ENCODE measurements around the gene FOS. TPM values are rescaled to one million over a fixed set of nuclear protein-coding genes. Genes with fewer than 3 reads are reported as not detected.

FOS gene
- total and polyA plus RNA-seq, 7 donors, result 108 to 1,048 (median 374) TPM

DNA sequence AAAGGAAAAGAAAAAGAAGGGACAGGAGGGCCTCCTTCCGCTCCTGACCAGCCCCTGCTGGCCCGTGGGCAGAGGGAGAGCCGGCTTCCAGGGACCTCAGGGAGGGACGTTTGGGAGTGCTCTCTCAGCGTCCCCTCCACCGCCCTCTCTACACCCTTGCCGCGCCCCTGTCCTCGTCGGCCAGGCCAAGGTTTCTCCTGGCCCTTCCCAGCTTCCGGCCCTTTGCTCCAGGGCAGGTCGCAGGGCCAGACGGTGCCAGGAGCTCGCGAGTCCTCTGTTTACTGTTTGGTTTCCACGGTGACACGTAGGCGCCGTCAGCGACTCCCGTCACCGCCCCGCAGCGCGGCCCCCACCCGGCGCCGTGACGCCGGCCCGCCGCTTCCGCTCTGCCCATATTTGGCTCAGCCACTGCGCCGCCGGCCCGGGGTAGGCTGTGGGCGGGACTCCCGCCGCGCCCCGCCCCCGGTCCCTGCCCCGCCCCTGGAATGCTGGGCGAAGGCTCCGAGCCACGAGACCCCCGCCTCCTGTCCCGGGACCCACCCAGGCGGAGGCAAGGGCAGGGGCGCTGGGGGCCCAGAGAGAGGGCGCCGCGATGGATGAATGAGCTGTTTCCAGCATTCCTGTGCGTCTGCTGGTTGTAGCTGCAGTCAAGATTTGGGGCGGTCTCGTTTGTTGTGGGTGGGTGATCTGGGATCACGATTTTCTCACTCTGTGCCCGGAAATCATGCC is 15.5 kb downstream of the FOS start:
- no peaks in the 10 kb centered on the region for H3K9me3 ChIP-seq
- peak overlapping the region; percentile 44 to 62 (median 56) for H3K4me3 ChIP-seq
- peak; percentile 98 for DNase-seq
- peak overlapping the region; percentile 88 to 96 (median 93) for H3K27ac ChIP-seq
- H3K36me3 ChIP-seq, result no peaks in the 10 kb centered on the region
- peaks cover 0 to 31% (median 21%) of the 10 kb centered on the region in 4 donors for H3K4me1 ChIP-seq
- intact Hi-C loops (cut with DNase I), result loop anchor here (2.0 kb wide), 3 partner anchors 35 to 117 kb away; partner anchors contain the start of gene TMED10
- 0 to 1% methylated on average over 59 of the region's 59 CpGs for WGBS, 2 donors
- H3K27me3 ChIP-seq, result no peaks in the 10 kb centered on the region
- TF ChIP-seq EP300 (IDR thresholded peaks at IDR 0.05) (peak; percentile 36 to 91 (median 68)), POLR2A (IDR thresholded peaks at IDR 0.05) (peak in 1 of 2 donors; percentile 47), POLR2AphosphoS5 (IDR thresholded peaks at IDR 0.05) (peak; percentile 71 to 90 (median 78))
- TF ChIP-seq, protein P1, sequence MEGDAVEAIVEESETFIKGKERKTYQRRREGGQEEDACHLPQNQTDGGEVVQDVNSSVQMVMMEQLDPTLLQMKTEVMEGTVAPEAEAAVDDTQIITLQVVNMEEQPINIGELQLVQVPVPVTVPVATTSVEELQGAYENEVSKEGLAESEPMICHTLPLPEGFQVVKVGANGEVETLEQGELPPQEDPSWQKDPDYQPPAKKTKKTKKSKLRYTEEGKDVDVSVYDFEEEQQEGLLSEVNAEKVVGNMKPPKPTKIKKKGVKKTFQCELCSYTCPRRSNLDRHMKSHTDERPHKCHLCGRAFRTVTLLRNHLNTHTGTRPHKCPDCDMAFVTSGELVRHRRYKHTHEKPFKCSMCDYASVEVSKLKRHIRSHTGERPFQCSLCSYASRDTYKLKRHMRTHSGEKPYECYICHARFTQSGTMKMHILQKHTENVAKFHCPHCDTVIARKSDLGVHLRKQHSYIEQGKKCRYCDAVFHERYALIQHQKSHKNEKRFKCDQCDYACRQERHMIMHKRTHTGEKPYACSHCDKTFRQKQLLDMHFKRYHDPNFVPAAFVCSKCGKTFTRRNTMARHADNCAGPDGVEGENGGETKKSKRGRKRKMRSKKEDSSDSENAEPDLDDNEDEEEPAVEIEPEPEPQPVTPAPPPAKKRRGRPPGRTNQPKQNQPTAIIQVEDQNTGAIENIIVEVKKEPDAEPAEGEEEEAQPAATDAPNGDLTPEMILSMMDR (IDR thresholded peaks at IDR 0.05), result no peak

DNA sequence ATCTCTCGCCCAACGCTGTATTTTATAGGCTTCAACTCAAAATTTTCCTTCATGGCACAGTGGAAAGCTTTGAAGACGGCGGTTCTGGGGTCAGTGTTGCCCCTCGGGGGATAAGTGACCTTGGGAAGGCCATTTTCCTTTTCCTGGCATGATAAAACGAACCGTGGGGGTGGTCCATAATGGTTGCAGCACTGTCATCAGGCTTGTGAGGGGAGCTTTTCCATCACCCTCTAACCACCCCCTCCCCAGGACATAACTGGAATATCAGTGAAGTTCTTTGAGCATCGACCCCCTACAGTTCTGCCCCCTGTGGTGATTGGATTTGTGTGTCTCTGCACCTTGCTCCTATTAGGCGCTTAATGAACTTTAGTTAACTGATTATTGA is 16.0 kb downstream of the FOS start:
- no peaks in the 10 kb centered on the region for H3K27me3 ChIP-seq
- no peaks in the 10 kb centered on the region for H3K36me3 ChIP-seq
- DNase-seq, result peak; percentile 75
- peak overlapping the region; percentile 88 to 96 (median 93) for H3K27ac ChIP-seq
- intact Hi-C loops (cut with DNase I), result loop anchor here (1.0 to 2.0 kb wide), 4 partner anchors 17 to 118 kb away; partner anchors contain the start of gene TMED10
- peaks cover 0 to 31% (median 21%) of the 10 kb centered on the region in 4 donors for H3K4me1 ChIP-seq
- TF ChIP-seq EP300 (IDR thresholded peaks at IDR 0.05), result no peak
- TF ChIP-seq, protein P1 (IDR thresholded peaks at IDR 0.05), result peak in 1 of 4 experiments; percentile 20
- H3K4me3 ChIP-seq, result peak overlapping the region; percentile 44 to 62 (median 56)
- WGBS, 2 donors, result 1% methylated on average over 9 of the region's 9 CpGs
- H3K9me3 ChIP-seq, result no peaks in the 10 kb centered on the region

DNA sequence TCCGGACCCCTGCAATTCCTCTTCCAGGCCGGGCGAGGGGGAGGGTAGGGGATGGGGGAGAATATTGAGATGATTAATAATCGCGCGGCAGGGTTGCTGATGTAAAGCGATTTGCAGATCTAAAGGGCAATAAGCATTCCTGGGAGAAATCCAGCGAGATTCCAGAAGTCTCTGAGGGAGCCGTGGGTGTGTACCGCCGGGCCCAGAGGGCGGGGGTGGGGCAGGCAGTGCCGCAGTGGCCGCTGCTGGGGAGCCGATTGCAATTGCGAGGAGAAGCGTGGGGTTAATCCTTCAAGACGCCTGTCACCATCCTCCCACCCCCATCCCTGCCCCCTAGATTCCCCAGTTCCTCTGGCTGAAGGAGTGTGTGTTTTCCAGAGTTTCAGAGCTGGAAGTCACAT is 16.4 kb downstream of the FOS start:
- Histone ChIP-seq H3K27ac (peak overlapping the region; percentile 88 to 96 (median 93)), H3K27me3 (no peaks in the 10 kb centered on the region), H3K4me3 (peak overlapping the region; percentile 44 to 62 (median 56)), H3K4me1 (peaks cover 0 to 31% (median 21%) of the 10 kb centered on the region in 4 donors), H3K9me3 (no peaks in the 10 kb centered on the region), H3K36me3 (no peaks in the 10 kb centered on the region)
- TF ChIP-seq POLR2AphosphoS5 (IDR thresholded peaks at IDR 0.05) (peak in 1 of 4 donors; percentile 6), EP300 (IDR thresholded peaks at IDR 0.05) (no peak)
- WGBS, 2 donors, result 1 to 2% methylated on average over 18 of the region's 18 CpGs
- peak; percentile 88 for DNase-seq
- intact Hi-C loops (cut with DNase I), result loop anchor here (1.0 to 2.0 kb wide), 4 partner anchors 18 to 118 kb away; partner anchors contain the start of gene TMED10

DNA sequence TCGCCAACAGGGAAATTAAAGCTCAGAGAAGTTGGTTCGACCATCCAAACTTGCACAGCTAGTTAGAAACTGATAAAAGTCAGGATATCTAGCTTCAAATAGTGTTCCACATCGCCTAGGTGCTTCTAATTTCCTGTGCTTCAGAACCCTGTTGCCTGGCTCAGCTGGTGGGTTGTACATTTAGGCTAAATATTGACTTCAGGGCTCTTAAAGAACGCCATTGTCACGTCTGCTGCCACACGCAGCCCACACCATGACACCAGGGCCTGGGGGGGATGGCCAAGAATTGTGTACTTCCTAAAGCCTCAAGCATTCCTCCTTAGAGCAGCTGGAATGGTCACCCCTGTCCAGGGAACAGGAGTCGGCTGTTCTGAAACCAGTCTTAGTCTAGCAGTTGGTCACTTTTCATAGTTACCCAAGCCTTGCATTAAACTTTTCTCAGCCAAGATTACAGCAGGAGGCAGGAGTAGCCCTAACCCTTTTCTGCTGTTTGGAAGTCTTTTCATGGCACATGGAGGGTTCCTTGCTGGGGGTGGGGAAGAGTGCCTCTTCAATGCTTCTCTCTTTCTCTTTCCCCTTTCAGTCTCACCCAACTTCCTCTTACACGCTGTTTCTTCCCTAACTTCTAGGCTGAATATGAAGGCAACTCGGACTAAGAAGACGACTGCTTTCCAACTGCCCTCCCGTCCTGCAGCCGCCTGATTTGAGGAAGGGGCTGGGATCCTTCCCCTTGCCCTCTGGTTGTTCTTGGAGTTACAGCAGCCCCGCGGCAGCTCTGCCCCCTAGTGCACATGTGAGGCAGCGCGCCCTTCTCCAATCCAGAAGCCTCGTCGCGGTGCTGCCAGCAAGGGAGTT is 17.1 kb downstream of the FOS start:
- Histone ChIP-seq H3K36me3 (no peaks in the 10 kb centered on the region), H3K9me3 (no peaks in the 10 kb centered on the region), H3K27me3 (no peaks in the 10 kb centered on the region), H3K4me1 (peaks cover 0 to 31% (median 21%) of the 10 kb centered on the region in 4 donors), H3K4me3 (peak overlapping the region; percentile 8 to 62 (median 56)), H3K27ac (peak overlapping the region; percentile 88 to 96 (median 93))
- DNase-seq, result peak; percentile 93
- TF ChIP-seq EP300 (IDR thresholded peaks at IDR 0.05), result peak in 1 of 4 donors; percentile 18
- no peak for TF ChIP-seq POLR2A (IDR thresholded peaks at IDR 0.05)
- TF ChIP-seq, protein P1 (IDR thresholded peaks at IDR 0.05), result peak; percentile 93 to 99 (median 98)
- peak in 3 of 4 donors; percentile 38 to 48 (median 48) for TF ChIP-seq POLR2AphosphoS5 (IDR thresholded peaks at IDR 0.05)
- WGBS, 2 donors, result 2 to 6% methylated on average over 19 of the region's 19 CpGs
- intact Hi-C loops (cut with DNase I), result loop anchor here (1.0 to 2.0 kb wide), 5 partner anchors 18 to 163 kb away; partner anchors contain the start of gene TMED10

Data from sigmoid colon (tissue), 7 donors.